HCT116 (cell line): ENCODE data around the gene PPP1R1B. TPM values are rescaled to one million over a fixed set of nuclear protein-coding genes. Genes with fewer than 3 reads are reported as not detected.

Source experiments
- ATAC-seq: fragments of 200-7000 bp; cut with Tn5 transposase; 2 replicates; pipeline ENCODE4 v1.9.1; 2020; ENCODE audit warnings: mild to moderate bottlenecking, moderate library complexity
- BruUV-seq: library from RNA; stranded (reverse); fragments of 400-500 nt; replicated peaks from 2 replicates; lab custom pipeline; 2021; lab: Mats Ljungman, UMichigan
- CTCF ChIA-PET: fragments of 300-600 bp; sonication (Branson Sonifier 250); formaldehyde crosslinking; loops from one replicate; lab custom pipeline; 2021; ENCODE audit warnings: antibody characterized with exemption; lab: Charles Lee
- POLR2A ChIA-PET: fragments of 300-600, 350-600 bp; sonication (Branson Sonifier 250); formaldehyde crosslinking; loops from one replicate; lab custom pipeline; 2021; ENCODE audit warnings: antibody characterized with exemption; lab: Charles Lee
- RAD21 ChIA-PET, 2 experiments: fragments of 300-600 bp; sonication (Branson Sonifier 250); formaldehyde crosslinking; loops; one replicate each; lab custom pipeline; 2023; ENCODE audit warnings: low total read pairs in 2 of 2; ENCODE audit not compliant: uncharacterized antibody in 2 of 2, unreplicated experiment in 2 of 2, low non-redundant PET in 1 of 2; lab: Charles Lee
- DNase-seq: peaks from one replicate; pipeline ENCODE4 v3.0.0-alpha.2; 2010; ENCODE audit warnings: low read depth, low spot score
- H2AFZ ChIP-seq: fragments of 200-600 bp; shearing (Covaris generic), sonication (generic); 2 replicates; pipeline ENCODE4 v1.6.1; 2017; ENCODE audit warnings: low read depth, mixed run types, mixed read lengths, antibody characterized with exemption, low read length; ENCODE audit not compliant: poor library complexity, severe bottlenecking
- H3K27ac ChIP-seq: 2 replicates; pipeline ENCODE4 v1.5.1; 2012; ENCODE audit warnings: low read depth, low read length
- H3K27me3 ChIP-seq: fragments of 200-600 bp; sonication (generic); 2 replicates; pipeline ENCODE4 v1.6.1; 2016; ENCODE audit warnings: mixed run types, low read length, mixed read lengths; ENCODE audit not compliant: insufficient read depth
- H3K36me3 ChIP-seq, 2 experiments: fragments of 200-500 bp in 1 of 2; fragments of 200-600 bp in 1 of 2; sonication (Bioruptor generic) in 1 of 2; sonication (generic) in 1 of 2; 2 replicates each; pipeline versions ENCODE4 v1.5.1 to v1.6.1; 2014 to 2016; ENCODE audit warnings: low read length in 2 of 2, inconsistent platforms in 1 of 2, mixed read lengths in 1 of 2, mixed run types in 1 of 2; ENCODE audit not compliant: insufficient read depth in 2 of 2, control insufficient read depth in 1 of 2
- H3K4me1 ChIP-seq, 2 experiments: fragments of 200-600 bp in 1 of 2; sonication (generic) in 1 of 2; 2 replicates each; pipeline versions ENCODE4 v1.5.1 to v1.6.1; 2012 to 2017; ENCODE audit warnings: low read length in 2 of 2, inconsistent platforms in 1 of 2, mild to moderate bottlenecking in 1 of 2, mixed read lengths in 1 of 2, mixed run types in 1 of 2, moderate library complexity in 1 of 2; ENCODE audit not compliant: insufficient read depth in 2 of 2, control insufficient read depth in 1 of 2
- H3K4me2 ChIP-seq: fragments of 200-600 bp; sonication (generic); 2 replicates; pipeline ENCODE4 v1.6.1; 2017; ENCODE audit warnings: mixed run types, low read length, mixed read lengths
- H3K4me3 ChIP-seq, 2 experiments: fragments of 200-600 bp in 1 of 2; sonication (generic) in 1 of 2; replicated peaks in 1 of 2; 2 replicates each; pipeline ENCODE4 v1.5.1; 2011 to 2016; ENCODE audit warnings: low read length in 2 of 2, control low read depth in 1 of 2, low read depth in 1 of 2, mild to moderate bottlenecking in 1 of 2, mixed read lengths in 1 of 2, mixed run types in 1 of 2
- H3K79me2 ChIP-seq: fragments of 200-600 bp; sonication (generic); 2 replicates; pipeline ENCODE4 v1.6.1; 2017; ENCODE audit warnings: mild to moderate bottlenecking, mixed run types, low read length, moderate library complexity, mixed read lengths; ENCODE audit not compliant: insufficient read depth
- H3K9ac ChIP-seq: fragments of 200-600 bp; sonication (generic); 2 replicates; pipeline ENCODE4 v1.6.1; 2016; ENCODE audit warnings: low read length, mixed read lengths
- H3K9me2 ChIP-seq: fragments of 200-600 bp; sonication (generic), shearing (Covaris generic); 2 replicates; pipeline ENCODE4 v1.6.1; 2017; ENCODE audit warnings: mixed run types, mild to moderate bottlenecking, moderate library complexity; ENCODE audit not compliant: insufficient read depth
- H3K9me3 ChIP-seq, 2 experiments: fragments of 200-500 bp in 1 of 2; fragments of 200-600 bp in 1 of 2; sonication (Bioruptor generic) in 1 of 2; sonication (generic) in 1 of 2; 2 replicates each; pipeline ENCODE4 v1.6.1; 2014 to 2017; ENCODE audit warnings: low read length in 2 of 2, mixed read lengths in 2 of 2, inconsistent platforms in 1 of 2, low read depth in 1 of 2, mild to moderate bottlenecking in 1 of 2, mixed run types in 1 of 2, moderate library complexity in 1 of 2; ENCODE audit not compliant: control insufficient read depth in 1 of 2, insufficient read depth in 1 of 2
- H4K20me1 ChIP-seq: fragments of 200-600 bp; sonication (generic), shearing (Covaris generic); 2 replicates; pipeline ENCODE4 v1.6.1; 2017; ENCODE audit warnings: mixed run types, mild to moderate bottlenecking, moderate library complexity; ENCODE audit not compliant: insufficient read depth
- CBX3 ChIP-seq: IDR thresholded peaks from 2 replicates; pipeline ENCODE4 v1.6.1; 2012; ENCODE audit warnings: low read depth
- EZH2 ChIP-seq: fragments of 200-600 bp; sonication (generic); IDR thresholded peaks from 2 replicates; pipeline ENCODE4 v1.6.1; 2017; ENCODE audit warnings: antibody characterized with exemption, mixed run types
- EZH2phosphoT487 ChIP-seq: fragments of 200-600 bp; IDR thresholded peaks from 2 replicates; pipeline ENCODE4 v1.6.1; 2018; ENCODE audit warnings: antibody characterized with exemption, borderline replicate concordance
- SRF ChIP-seq: IDR thresholded peaks from 2 replicates; pipeline ENCODE4 v1.6.1; 2012; ENCODE audit warnings: low read depth
- TCF7L2 ChIP-seq: IDR thresholded peaks from 2 replicates; pipeline ENCODE4 v1.7.0; 2011; ENCODE audit warnings: borderline replicate concordance, inconsistent platforms; ENCODE audit not compliant: insufficient read depth, insufficient read length; ENCODE audit errors: extremely low read depth
- ZFX ChIP-seq: fragments of 450-650 bp; IDR thresholded peaks from 2 replicates; pipeline ENCODE4 v1.6.1; 2017
- intact Hi-C: fragments of 100-400 bp; cut with micrococcal nuclease; formaldehyde crosslinking; loops from 2 replicates; pipeline ENCODE4 v1.10.0; 2022
- total RNA-seq: library from RNA; stranded (reverse); gene quantifications from one replicate; pipeline ENCODE4 v1.2.1, GENCODE V29; 2021; ENCODE audit not compliant: unreplicated experiment
- TF ChIP-seq, protein P1 (sequence below), 3 experiments: fragments of 200-600 bp in 1 of 3; sonication (generic) in 1 of 3; IDR thresholded peaks in 2 of 3; conservative IDR thresholded peaks in 1 of 3; 2 replicates each; pipeline ENCODE4 v1.5.1; 2012 to 2017; ENCODE audit warnings: low read depth in 2 of 3, low read length in 2 of 3, antibody characterized with exemption in 1 of 3, borderline replicate concordance in 1 of 3, control low read depth in 1 of 3, mild to moderate bottlenecking in 1 of 3, mixed read lengths in 1 of 3, mixed run types in 1 of 3, moderate library complexity in 1 of 3; ENCODE audit not compliant: insufficient read depth in 1 of 3
- TF ChIP-seq, protein P2 (sequence below): IDR thresholded peaks from 2 replicates; pipeline ENCODE4 v1.6.1; 2011; ENCODE audit warnings: mild to moderate bottlenecking, low read length, moderate library complexity; ENCODE audit not compliant: insufficient replicate concordance; ENCODE audit errors: extremely low read depth
- TF ChIP-seq, protein P3 (sequence below): IDR thresholded peaks from 2 replicates; pipeline ENCODE4 v1.6.1; 2012

PPP1R1B gene
- total RNA-seq, 1 experiment from 2014 or later, result 0.49 TPM

DNA sequence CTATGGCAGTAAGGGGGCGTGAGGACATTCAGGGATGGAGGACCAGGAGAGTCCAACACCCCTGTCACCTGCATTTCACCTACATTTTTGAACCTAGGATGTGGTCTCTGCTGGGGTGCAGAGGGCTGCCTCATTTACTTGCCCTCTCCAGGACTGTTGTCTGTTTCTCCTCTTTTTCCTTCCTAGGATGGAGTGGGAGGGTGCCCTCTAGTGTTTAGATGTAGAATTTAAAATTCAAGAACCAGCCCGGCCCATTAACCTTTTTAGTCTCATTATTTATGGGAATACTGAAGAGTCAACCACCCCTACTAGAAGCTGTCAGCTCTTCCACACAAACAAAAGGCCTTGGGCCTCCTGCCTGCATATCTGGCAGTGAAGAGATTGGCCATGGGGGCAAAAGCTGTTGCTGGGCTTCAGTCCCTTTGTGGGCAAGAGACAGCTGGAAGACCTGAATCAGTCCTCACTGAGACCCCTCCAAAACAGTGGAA lies 7.7 kb downstream of the PPP1R1B start:
- Histone ChIP-seq H3K9me2 (no peaks in the 10 kb centered on the region), H3K4me1 (peaks cover 60 to 78% of the 10 kb centered on the region in 2 experiments), H3K79me2 (peaks cover 23% of the 10 kb centered on the region), H3K4me3 (no peak overlapping the region), H2AFZ (no peak overlapping the region), H3K9me3 (no peaks in the 10 kb centered on the region), H3K36me3 (no peaks in the 10 kb centered on the region), H3K27me3 (no peaks in the 10 kb centered on the region), H3K4me2 (peak overlapping the region; percentile 36; the same call in 1 of the 2 replicates), H3K27ac (no peak overlapping the region)
- intact Hi-C loops, result loop anchor here (2.0 kb wide), 1 partner anchor 40 kb away; no protein-coding TSS in a partner anchor
- no peak for ATAC-seq
- RAD21 ChIA-PET, result interaction anchor here (1.1 to 2.2 kb wide), 4 partner anchors 11 to 16 kb away, joined by 3 to 12 read pairs (median 4); no protein-coding TSS in a partner anchor
- BruUV-seq, result no TSS peak
- POLR2A ChIA-PET, result interaction anchor here (0.6 kb wide), 1 partner anchor 87 kb away, joined by 4 read pairs; no protein-coding TSS in a partner anchor
- TF ChIP-seq, protein P1, sequence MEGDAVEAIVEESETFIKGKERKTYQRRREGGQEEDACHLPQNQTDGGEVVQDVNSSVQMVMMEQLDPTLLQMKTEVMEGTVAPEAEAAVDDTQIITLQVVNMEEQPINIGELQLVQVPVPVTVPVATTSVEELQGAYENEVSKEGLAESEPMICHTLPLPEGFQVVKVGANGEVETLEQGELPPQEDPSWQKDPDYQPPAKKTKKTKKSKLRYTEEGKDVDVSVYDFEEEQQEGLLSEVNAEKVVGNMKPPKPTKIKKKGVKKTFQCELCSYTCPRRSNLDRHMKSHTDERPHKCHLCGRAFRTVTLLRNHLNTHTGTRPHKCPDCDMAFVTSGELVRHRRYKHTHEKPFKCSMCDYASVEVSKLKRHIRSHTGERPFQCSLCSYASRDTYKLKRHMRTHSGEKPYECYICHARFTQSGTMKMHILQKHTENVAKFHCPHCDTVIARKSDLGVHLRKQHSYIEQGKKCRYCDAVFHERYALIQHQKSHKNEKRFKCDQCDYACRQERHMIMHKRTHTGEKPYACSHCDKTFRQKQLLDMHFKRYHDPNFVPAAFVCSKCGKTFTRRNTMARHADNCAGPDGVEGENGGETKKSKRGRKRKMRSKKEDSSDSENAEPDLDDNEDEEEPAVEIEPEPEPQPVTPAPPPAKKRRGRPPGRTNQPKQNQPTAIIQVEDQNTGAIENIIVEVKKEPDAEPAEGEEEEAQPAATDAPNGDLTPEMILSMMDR (IDR thresholded peaks at IDR 0.05 in 2 of 3, conservative IDR thresholded peaks at IDR 0.05 in 1 of 3; ENCODE audit: borderline replicate concordance in 1 of 3, insufficient read depth in 1 of 3, low read depth in 2 of 3, low read length in 2 of 3), result peak; percentile 64 to 97 (median 83); a peak in 5 of 6 replicates
- TF ChIP-seq EZH2 (no peak), ZFX (no peak)
- TF ChIP-seq, all 23 proteins: peak for 1
- Histone ChIP-seq H4K20me1 (no peaks in the 10 kb centered on the region), H3K9ac (no peak overlapping the region)
- CTCF ChIA-PET, result interaction anchor here (1.0 to 8.3 kb wide), 5 partner anchors 9 to 38 kb away, joined by 3 to 157 read pairs (median 8); no protein-coding TSS in a partner anchor
- no peak for DNase-seq

DNA sequence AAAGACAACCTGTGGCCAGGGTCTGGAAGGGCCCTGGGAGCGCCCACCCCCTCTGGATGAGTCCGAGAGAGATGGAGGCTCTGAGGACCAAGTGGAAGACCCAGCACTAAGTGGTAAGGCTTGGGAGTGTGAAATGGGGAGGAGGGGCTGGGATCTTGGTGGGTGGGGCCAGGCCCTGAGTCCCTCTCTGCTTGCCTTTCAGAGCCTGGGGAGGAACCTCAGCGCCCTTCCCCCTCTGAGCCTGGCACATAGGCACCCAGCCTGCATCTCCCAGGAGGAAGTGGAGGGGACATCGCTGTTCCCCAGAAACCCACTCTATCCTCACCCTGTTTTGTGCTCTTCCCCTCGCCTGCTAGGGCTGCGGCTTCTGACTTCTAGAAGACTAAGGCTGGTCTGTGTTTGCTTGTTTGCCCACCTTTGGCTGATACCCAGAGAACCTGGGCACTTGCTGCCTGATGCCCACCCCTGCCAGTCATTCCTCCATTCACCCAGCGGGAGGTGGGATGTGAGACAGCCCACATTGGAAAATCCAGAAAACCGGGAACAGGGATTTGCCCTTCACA lies 8.9 kb downstream of the PPP1R1B start:
- no peak overlapping the region for H3K27ac ChIP-seq
- peaks cover 56 to 73% of the 10 kb centered on the region in 2 experiments for H3K4me1 ChIP-seq
- no peak overlapping the region; a peak in 1 of 4 replicates for H3K4me3 ChIP-seq
- H3K9ac ChIP-seq, result peak overlapping the region; percentile 90; the same call in 1 of the 2 replicates
- DNase-seq (no peak), ATAC-seq (no peak)
- no peaks in the 10 kb centered on the region for H3K36me3 ChIP-seq
- H2AFZ ChIP-seq, result no peak overlapping the region
- peaks cover 30% of the 10 kb centered on the region for H3K79me2 ChIP-seq
- H3K4me2 ChIP-seq, result peak overlapping the region; percentile 94
- POLR2A ChIA-PET, result no interaction called here
- H3K27me3 ChIP-seq, result no peaks in the 10 kb centered on the region
- no peaks in the 10 kb centered on the region for H3K9me2 ChIP-seq
- H3K9me3 ChIP-seq, result no peaks in the 10 kb centered on the region
- CTCF ChIA-PET, result interaction anchor here (1.8 to 8.3 kb wide), 3 partner anchors 13 to 18 kb away, joined by 8 to 157 read pairs (median 22); no protein-coding TSS in a partner anchor
- BruUV-seq, result no TSS peak
- intact Hi-C loops, result loop anchor here (2.0 kb wide), 1 partner anchor 39 kb away; no protein-coding TSS in a partner anchor
- H4K20me1 ChIP-seq, result no peaks in the 10 kb centered on the region
- RAD21 ChIA-PET, result interaction anchor here (1.1 to 1.3 kb wide), 2 partner anchors 13 to 17 kb away, joined by 3 to 4 read pairs; no protein-coding TSS in a partner anchor
- TF ChIP-seq, protein P2, sequence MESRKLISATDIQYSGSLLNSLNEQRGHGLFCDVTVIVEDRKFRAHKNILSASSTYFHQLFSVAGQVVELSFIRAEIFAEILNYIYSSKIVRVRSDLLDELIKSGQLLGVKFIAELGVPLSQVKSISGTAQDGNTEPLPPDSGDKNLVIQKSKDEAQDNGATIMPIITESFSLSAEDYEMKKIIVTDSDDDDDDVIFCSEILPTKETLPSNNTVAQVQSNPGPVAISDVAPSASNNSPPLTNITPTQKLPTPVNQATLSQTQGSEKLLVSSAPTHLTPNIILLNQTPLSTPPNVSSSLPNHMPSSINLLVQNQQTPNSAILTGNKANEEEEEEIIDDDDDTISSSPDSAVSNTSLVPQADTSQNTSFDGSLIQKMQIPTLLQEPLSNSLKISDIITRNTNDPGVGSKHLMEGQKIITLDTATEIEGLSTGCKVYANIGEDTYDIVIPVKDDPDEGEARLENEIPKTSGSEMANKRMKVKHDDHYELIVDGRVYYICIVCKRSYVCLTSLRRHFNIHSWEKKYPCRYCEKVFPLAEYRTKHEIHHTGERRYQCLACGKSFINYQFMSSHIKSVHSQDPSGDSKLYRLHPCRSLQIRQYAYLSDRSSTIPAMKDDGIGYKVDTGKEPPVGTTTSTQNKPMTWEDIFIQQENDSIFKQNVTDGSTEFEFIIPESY, result no peak
- TF ChIP-seq, protein P3, sequence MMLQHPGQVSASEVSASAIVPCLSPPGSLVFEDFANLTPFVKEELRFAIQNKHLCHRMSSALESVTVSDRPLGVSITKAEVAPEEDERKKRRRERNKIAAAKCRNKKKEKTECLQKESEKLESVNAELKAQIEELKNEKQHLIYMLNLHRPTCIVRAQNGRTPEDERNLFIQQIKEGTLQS, result no peak
- TF ChIP-seq EZH2phosphoT487, result no peak
- no peak for TF ChIP-seq SRF
- no peak for TF ChIP-seq TCF7L2
- TF ChIP-seq ZFX, result no peak
- TF ChIP-seq, protein P1 (IDR thresholded peaks at IDR 0.05 in 2 of 3, conservative IDR thresholded peaks at IDR 0.05 in 1 of 3; ENCODE audit: borderline replicate concordance in 1 of 3, insufficient read depth in 1 of 3, low read depth in 2 of 3, low read length in 2 of 3), result no peak
- TF ChIP-seq CBX3, result no peak
